PC-9 (cell line): ENCODE data around the gene WWC2.

Experiments
- CTCF ChIP-seq: fragments of 200-600 bp; sonication (generic); conservative IDR thresholded peaks from 2 replicates; pipeline ENCODE4 v1.6.1; 2017; ENCODE audit warnings: mixed run types, antibody characterized with exemption, mild to moderate bottlenecking, moderate library complexity
- EZH2 ChIP-seq: fragments of 200-600 bp; sonication (generic); IDR thresholded peaks from 2 replicates; pipeline ENCODE4 v1.8.0; 2017; ENCODE audit warnings: antibody characterized with exemption, low read depth

GRCh38 chr4:183154701-183155391 is 55.8 kb downstream of the WWC2 start:
- TF ChIP-seq CTCF (no peak), EZH2 (no peak)
